Measurements from ENCODE around the gene TARS2. TPM values are rescaled to one million over a fixed set of nuclear protein-coding genes. Genes with fewer than 3 reads are reported as not detected.

The TARS2 gene
- total RNA-seq, 2 donors from 2014 or later = 17.4 to 30.2 TPM

GRCh38 chr1:150479927-150480352, 7.3 kb upstream of the TARS2 start:
- Histone ChIP-seq H3K9me3 (no peaks in the 10 kb centered on the region), H3K36me3 (no peaks in the 10 kb centered on the region), H3K4me3 (no peak overlapping the region), H3K4me1 (replicated peaks) (no peaks in the 10 kb centered on the region), H3K27me3 (replicated peaks; ENCODE audit: insufficient read depth) (no peaks in the 10 kb centered on the region), H3K27ac (no peak overlapping the region)
- WGBS = 67% methylated on average over 2 of the region's 2 CpGs
- TF ChIP-seq CTCF (IDR thresholded peaks at IDR 0.05) (no peak), POLR2A (IDR thresholded peaks at IDR 0.05) (no peak), POLR2AphosphoS5 (IDR thresholded peaks at IDR 0.05) (no peak)
- DNase-seq (ENCODE audit: low spot score) = no peak
- intact Hi-C loops (cut with DNase I) = loop anchor here (10.0 kb wide), 1 partner anchor 145 kb away; the partner anchor contains the start of gene ENSA

- H3K27ac ChIP-seq = no peak overlapping the region
- WGBS = 88% methylated on average over 5 of the region's 5 CpGs
- intact Hi-C loops (cut with DNase I) = no loop called here
- H3K36me3 ChIP-seq = no peaks in the 10 kb centered on the region
- peaks cover 4% of the 10 kb centered on the region for H3K4me1 ChIP-seq (replicated peaks)
- DNase-seq (ENCODE audit: low spot score) = no peak
- H3K4me3 ChIP-seq = no peak overlapping the region
- TF ChIP-seq POLR2A (IDR thresholded peaks at IDR 0.05) (no peak), POLR2AphosphoS5 (IDR thresholded peaks at IDR 0.05) (no peak), CTCF (IDR thresholded peaks at IDR 0.05) (no peak)
- no peaks in the 10 kb centered on the region for H3K9me3 ChIP-seq
- no peaks in the 10 kb centered on the region for H3K27me3 ChIP-seq (replicated peaks; ENCODE audit: insufficient read depth)
These were observed 2.8 kb upstream of the TARS2 start for GRCh38 chr1:150484431-150484830.

GRCh38 chr1:150484861-150485260, 2.4 kb upstream of the TARS2 start:
- 20% methylated on average over 2 of the region's 2 CpGs for WGBS
- TF ChIP-seq POLR2AphosphoS5 (IDR thresholded peaks at IDR 0.05) = no peak
- TF ChIP-seq CTCF (IDR thresholded peaks at IDR 0.05) = no peak
- TF ChIP-seq POLR2A (IDR thresholded peaks at IDR 0.05) = no peak
- H3K36me3 ChIP-seq = no peaks in the 10 kb centered on the region

GRCh38 chr1:150487763-150488115, 520 bp downstream of the TARS2 start:
- no peaks in the 10 kb centered on the region for H3K36me3 ChIP-seq
- H3K9me3 ChIP-seq = no peaks in the 10 kb centered on the region
- intact Hi-C loops (cut with DNase I) = loop anchor here (5.0 kb wide), 1 partner anchor 45 kb away; no protein-coding TSS in a partner anchor
- DNase-seq (ENCODE audit: low spot score) = no peak
- H3K4me3 ChIP-seq = peak overlapping the region; percentile 50 to 76
- no peaks in the 10 kb centered on the region for H3K27me3 ChIP-seq (replicated peaks; ENCODE audit: insufficient read depth)
- TF ChIP-seq CTCF (IDR thresholded peaks at IDR 0.05) = no peak
- no peak for TF ChIP-seq POLR2AphosphoS5 (IDR thresholded peaks at IDR 0.05)
- TF ChIP-seq POLR2A (IDR thresholded peaks at IDR 0.05) = no peak
- H3K4me1 ChIP-seq (replicated peaks) = peaks cover 4% of the 10 kb centered on the region
- H3K27ac ChIP-seq = peak overlapping the region; percentile 63 to 80
- 3% methylated on average over 7 of the region's 7 CpGs for WGBS

More at GRCh38 chr1:150484861-150485260, 2.4 kb upstream of the TARS2 start:
- intact Hi-C loops (cut with DNase I) = loop anchor here (5.0 kb wide), 1 partner anchor 47 kb away; no protein-coding TSS in a partner anchor
- Histone ChIP-seq H3K4me3 (no peak overlapping the region), H3K27ac (no peak overlapping the region), H3K4me1 (replicated peaks) (peaks cover 4% of the 10 kb centered on the region), H3K27me3 (replicated peaks; ENCODE audit: insufficient read depth) (no peaks in the 10 kb centered on the region), H3K9me3 (no peaks in the 10 kb centered on the region)
- DNase-seq (ENCODE audit: low spot score) = no peak

- Histone ChIP-seq H3K4me1 (replicated peaks) (no peaks in the 10 kb centered on the region), H3K4me3 (no peak overlapping the region), H3K9me3 (no peaks in the 10 kb centered on the region), H3K36me3 (no peaks in the 10 kb centered on the region), H3K27me3 (replicated peaks; ENCODE audit: insufficient read depth) (no peaks in the 10 kb centered on the region), H3K27ac (no peak overlapping the region)
- TF ChIP-seq POLR2A (IDR thresholded peaks at IDR 0.05) (no peak), CTCF (IDR thresholded peaks at IDR 0.05) (no peak), POLR2AphosphoS5 (IDR thresholded peaks at IDR 0.05) (no peak)
- 93% methylated on average over 8 of the region's 8 CpGs for WGBS
- no peak for DNase-seq (ENCODE audit: low spot score)
- intact Hi-C loops (cut with DNase I) = no loop called here
These were observed 6.0 kb downstream of the TARS2 start for GRCh38 chr1:150493175-150493574.
